ENCODE data around the gene SLC6A19. TPM values are rescaled to one million over a fixed set of nuclear protein-coding genes. Genes with fewer than 3 reads are reported as not detected.

SLC6A19 gene
- polyA plus RNA-seq, 1 of the 3 experiments (the other 2 are of a cell fraction) = not detected

DNA sequence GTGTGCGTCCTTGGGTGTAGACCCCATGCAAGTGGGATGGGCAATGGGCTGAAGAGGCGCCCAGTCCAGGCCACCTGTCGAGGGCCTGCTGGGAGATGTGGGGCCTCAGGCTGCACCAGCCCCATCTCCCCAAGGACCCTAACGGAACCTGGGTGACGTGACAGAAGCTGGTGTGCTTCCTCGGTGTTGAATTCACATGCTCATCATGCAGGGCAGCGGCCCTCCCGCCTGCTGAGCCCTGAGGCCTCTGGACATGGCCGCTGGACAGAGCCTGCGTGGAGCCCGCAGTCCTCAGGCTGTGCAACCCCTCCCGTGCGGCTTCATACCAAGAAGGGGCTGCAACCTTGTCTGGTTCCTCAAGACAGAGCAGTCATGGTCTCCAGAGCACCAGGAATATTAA is 66.7 kb downstream of the SLC6A19 start:
- H3K4me3 ChIP-seq (ENCODE audit: low read depth in 2 of 2, low read length in 1 of 2) = no peak overlapping the region
- H3F3A ChIP-seq (replicated peaks; ENCODE audit: insufficient read depth) = no peaks in the 10 kb centered on the region
- no peak overlapping the region for H3K27ac ChIP-seq (ENCODE audit: low read depth in 2 of 2, low read length in 1 of 2)
- TF ChIP-seq RCOR1 (IDR thresholded peaks at IDR 0.05; ENCODE audit: low read length) = no peak
- TF ChIP-seq MEF2A (IDR thresholded peaks at IDR 0.05; ENCODE audit: borderline replicate concordance, low read depth) = no peak
- no peak for TF ChIP-seq YY1 (IDR thresholded peaks at IDR 0.05; ENCODE audit: low read depth)
- no peak for TF ChIP-seq POLR2AphosphoS5 (IDR thresholded peaks at IDR 0.05; ENCODE audit: low read depth, low read length)
- TF ChIP-seq, protein P1, sequence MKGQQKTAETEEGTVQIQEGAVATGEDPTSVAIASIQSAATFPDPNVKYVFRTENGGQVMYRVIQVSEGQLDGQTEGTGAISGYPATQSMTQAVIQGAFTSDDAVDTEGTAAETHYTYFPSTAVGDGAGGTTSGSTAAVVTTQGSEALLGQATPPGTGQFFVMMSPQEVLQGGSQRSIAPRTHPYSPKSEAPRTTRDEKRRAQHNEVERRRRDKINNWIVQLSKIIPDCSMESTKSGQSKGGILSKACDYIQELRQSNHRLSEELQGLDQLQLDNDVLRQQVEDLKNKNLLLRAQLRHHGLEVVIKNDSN (IDR thresholded peaks at IDR 0.05; ENCODE audit: borderline replicate concordance, low read depth) = no peak
- TF ChIP-seq CHD2 (IDR thresholded peaks at IDR 0.05; ENCODE audit: low read length, partially characterized antibody) = no peak
- no peak for TF ChIP-seq NRF1 (IDR thresholded peaks at IDR 0.05; ENCODE audit: low read depth, low read length)
- TF ChIP-seq GABPA (IDR thresholded peaks at IDR 0.05; ENCODE audit: low read depth) = no peak
- no peak for TF ChIP-seq NFIC (IDR thresholded peaks at IDR 0.05; ENCODE audit: borderline replicate concordance)
- TF ChIP-seq GATA2 (CRISPR knock-in tag; IDR thresholded peaks at IDR 0.05) = no peak
- TF ChIP-seq FOSL2 (IDR thresholded peaks at IDR 0.05; ENCODE audit: borderline replicate concordance, low read depth) = no peak
- TF ChIP-seq, protein P2, sequence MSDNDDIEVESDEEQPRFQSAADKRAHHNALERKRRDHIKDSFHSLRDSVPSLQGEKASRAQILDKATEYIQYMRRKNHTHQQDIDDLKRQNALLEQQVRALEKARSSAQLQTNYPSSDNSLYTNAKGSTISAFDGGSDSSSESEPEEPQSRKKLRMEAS (IDR thresholded peaks at IDR 0.05; ENCODE audit: low read depth) = no peak
- no peaks in the 10 kb centered on the region for H3K79me2 ChIP-seq (ENCODE audit: insufficient read depth)
- no peak for DNase-seq
- H4K20me1 ChIP-seq (ENCODE audit: insufficient read depth) = no peaks in the 10 kb centered on the region
- no peak overlapping the region for H3K4me2 ChIP-seq
- no peaks in the 10 kb centered on the region for H3K4me1 ChIP-seq (ENCODE audit: control insufficient read depth in 1 of 2, insufficient read depth in 2 of 2, low read depth in 1 of 2, low read length in 1 of 2)
- H3K9me2 ChIP-seq = no peaks in the 10 kb centered on the region
- no peaks in the 10 kb centered on the region for H3K36me3 ChIP-seq (replicated peaks in 1 of 2; ENCODE audit: control insufficient read depth in 1 of 2, insufficient read depth in 2 of 2, low read length in 1 of 2)
- POLR2A ChIA-PET = no interaction called here
- H3K9me3 ChIP-seq = no peaks in the 10 kb centered on the region; the same call in 1 of the 2 replicates
- WGBS (ENCODE audit: low lambda C conversion rate) = 94% methylated on average over 3 of the region's 13 CpGs
- no peak overlapping the region for H2AFZ ChIP-seq (ENCODE audit: low read depth)
- H3K27me3 ChIP-seq (ENCODE audit: insufficient read depth) = no peaks in the 10 kb centered on the region; the same call in 1 of the 2 replicates
- H3K9ac ChIP-seq = no peak overlapping the region
- CTCF ChIA-PET = interaction anchor here (0.6 kb wide), 1 partner anchor 32 kb away, joined by 3 read pairs; no protein-coding TSS in a partner anchor

DNA sequence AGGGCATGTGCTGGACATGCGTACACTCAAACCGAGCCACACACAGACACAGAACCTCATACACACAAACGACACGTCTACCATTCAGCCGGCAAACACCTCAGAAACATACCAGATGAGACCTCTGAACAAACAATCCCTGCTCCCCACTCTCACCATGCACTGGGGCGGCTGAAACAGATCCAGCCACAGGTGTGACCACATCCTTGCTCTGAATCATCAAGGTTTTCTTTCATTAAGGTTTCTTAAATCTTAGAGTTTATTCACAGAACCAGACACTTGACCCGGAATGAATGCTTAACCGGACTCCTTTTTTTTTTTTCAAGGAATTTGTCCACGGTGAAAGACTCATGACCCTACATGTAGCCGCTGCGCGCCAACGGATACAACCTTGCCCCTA is 67.3 kb downstream of the SLC6A19 start:
- no peaks in the 10 kb centered on the region for H3F3A ChIP-seq (replicated peaks; ENCODE audit: insufficient read depth)
- no peak overlapping the region for H3K4me3 ChIP-seq (ENCODE audit: low read depth in 2 of 2, low read length in 1 of 2)
- no peak overlapping the region for H3K27ac ChIP-seq (ENCODE audit: low read depth in 2 of 2, low read length in 1 of 2)
- CTCF ChIA-PET = interaction anchor here (0.6 kb wide), 1 partner anchor 32 kb away, joined by 3 read pairs; no protein-coding TSS in a partner anchor
- H3K9ac ChIP-seq = no peak overlapping the region
- no peak overlapping the region for H2AFZ ChIP-seq (ENCODE audit: low read depth)
- no peaks in the 10 kb centered on the region for H3K9me3 ChIP-seq
- H3K9me2 ChIP-seq = no peaks in the 10 kb centered on the region
- no peaks in the 10 kb centered on the region; the same call in 1 of the 2 replicates for H3K27me3 ChIP-seq (ENCODE audit: insufficient read depth)
- TF ChIP-seq EP300 (IDR thresholded peaks at IDR 0.05; ENCODE audit: borderline replicate concordance in 1 of 2, low read depth in 1 of 2, low read length in 1 of 2) = no peak
- TF ChIP-seq GABPA (IDR thresholded peaks at IDR 0.05; ENCODE audit: low read depth) = no peak
- TF ChIP-seq ELF1 (IDR thresholded peaks at IDR 0.05) = no peak
- TF ChIP-seq, protein P3, sequence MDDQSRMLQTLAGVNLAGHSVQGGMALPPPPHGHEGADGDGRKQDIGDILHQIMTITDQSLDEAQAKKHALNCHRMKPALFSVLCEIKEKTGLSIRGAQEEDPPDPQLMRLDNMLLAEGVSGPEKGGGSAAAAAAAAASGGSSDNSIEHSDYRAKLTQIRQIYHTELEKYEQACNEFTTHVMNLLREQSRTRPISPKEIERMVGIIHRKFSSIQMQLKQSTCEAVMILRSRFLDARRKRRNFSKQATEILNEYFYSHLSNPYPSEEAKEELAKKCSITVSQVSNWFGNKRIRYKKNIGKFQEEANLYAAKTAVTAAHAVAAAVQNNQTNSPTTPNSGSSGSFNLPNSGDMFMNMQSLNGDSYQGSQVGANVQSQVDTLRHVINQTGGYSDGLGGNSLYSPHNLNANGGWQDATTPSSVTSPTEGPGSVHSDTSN (IDR thresholded peaks at IDR 0.05) = no peak
- TF ChIP-seq, protein P4, sequence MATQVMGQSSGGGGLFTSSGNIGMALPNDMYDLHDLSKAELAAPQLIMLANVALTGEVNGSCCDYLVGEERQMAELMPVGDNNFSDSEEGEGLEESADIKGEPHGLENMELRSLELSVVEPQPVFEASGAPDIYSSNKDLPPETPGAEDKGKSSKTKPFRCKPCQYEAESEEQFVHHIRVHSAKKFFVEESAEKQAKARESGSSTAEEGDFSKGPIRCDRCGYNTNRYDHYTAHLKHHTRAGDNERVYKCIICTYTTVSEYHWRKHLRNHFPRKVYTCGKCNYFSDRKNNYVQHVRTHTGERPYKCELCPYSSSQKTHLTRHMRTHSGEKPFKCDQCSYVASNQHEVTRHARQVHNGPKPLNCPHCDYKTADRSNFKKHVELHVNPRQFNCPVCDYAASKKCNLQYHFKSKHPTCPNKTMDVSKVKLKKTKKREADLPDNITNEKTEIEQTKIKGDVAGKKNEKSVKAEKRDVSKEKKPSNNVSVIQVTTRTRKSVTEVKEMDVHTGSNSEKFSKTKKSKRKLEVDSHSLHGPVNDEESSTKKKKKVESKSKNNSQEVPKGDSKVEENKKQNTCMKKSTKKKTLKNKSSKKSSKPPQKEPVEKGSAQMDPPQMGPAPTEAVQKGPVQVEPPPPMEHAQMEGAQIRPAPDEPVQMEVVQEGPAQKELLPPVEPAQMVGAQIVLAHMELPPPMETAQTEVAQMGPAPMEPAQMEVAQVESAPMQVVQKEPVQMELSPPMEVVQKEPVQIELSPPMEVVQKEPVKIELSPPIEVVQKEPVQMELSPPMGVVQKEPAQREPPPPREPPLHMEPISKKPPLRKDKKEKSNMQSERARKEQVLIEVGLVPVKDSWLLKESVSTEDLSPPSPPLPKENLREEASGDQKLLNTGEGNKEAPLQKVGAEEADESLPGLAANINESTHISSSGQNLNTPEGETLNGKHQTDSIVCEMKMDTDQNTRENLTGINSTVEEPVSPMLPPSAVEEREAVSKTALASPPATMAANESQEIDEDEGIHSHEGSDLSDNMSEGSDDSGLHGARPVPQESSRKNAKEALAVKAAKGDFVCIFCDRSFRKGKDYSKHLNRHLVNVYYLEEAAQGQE (IDR thresholded peaks at IDR 0.05; ENCODE audit: low read depth, low read length) = no peak
- TF ChIP-seq RXRA (IDR thresholded peaks at IDR 0.05; ENCODE audit: borderline replicate concordance, low read depth) = no peak
- TF ChIP-seq TAF1 (IDR thresholded peaks at IDR 0.05; ENCODE audit: borderline replicate concordance, low read depth, low read length) = no peak
- no peak for TF ChIP-seq CHD2 (IDR thresholded peaks at IDR 0.05; ENCODE audit: low read length, partially characterized antibody)
- TF ChIP-seq, protein P5, sequence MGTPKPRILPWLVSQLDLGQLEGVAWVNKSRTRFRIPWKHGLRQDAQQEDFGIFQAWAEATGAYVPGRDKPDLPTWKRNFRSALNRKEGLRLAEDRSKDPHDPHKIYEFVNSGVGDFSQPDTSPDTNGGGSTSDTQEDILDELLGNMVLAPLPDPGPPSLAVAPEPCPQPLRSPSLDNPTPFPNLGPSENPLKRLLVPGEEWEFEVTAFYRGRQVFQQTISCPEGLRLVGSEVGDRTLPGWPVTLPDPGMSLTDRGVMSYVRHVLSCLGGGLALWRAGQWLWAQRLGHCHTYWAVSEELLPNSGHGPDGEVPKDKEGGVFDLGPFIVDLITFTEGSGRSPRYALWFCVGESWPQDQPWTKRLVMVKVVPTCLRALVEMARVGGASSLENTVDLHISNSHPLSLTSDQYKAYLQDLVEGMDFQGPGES (IDR thresholded peaks at IDR 0.05; ENCODE audit: low read depth, low read length) = no peak
- no peak for TF ChIP-seq POLR2AphosphoS5 (IDR thresholded peaks at IDR 0.05; ENCODE audit: low read depth, low read length)
- no peak for TF ChIP-seq RAD21 (IDR thresholded peaks at IDR 0.05; ENCODE audit: low read length)
- TF ChIP-seq, protein P6, sequence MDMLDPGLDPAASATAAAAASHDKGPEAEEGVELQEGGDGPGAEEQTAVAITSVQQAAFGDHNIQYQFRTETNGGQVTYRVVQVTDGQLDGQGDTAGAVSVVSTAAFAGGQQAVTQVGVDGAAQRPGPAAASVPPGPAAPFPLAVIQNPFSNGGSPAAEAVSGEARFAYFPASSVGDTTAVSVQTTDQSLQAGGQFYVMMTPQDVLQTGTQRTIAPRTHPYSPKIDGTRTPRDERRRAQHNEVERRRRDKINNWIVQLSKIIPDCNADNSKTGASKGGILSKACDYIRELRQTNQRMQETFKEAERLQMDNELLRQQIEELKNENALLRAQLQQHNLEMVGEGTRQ (IDR thresholded peaks at IDR 0.05; ENCODE audit: borderline replicate concordance, low read depth, low read length) = no peak
- no peak for TF ChIP-seq FOSL2 (IDR thresholded peaks at IDR 0.05; ENCODE audit: borderline replicate concordance, low read depth)
- H3K4me2 ChIP-seq = no peak overlapping the region
- no peaks in the 10 kb centered on the region for H3K79me2 ChIP-seq (ENCODE audit: insufficient read depth)
- no peaks in the 10 kb centered on the region for H3K36me3 ChIP-seq (replicated peaks in 1 of 2; ENCODE audit: control insufficient read depth in 1 of 2, insufficient read depth in 2 of 2, low read length in 1 of 2)
- 52% methylated on average over 9 of the region's 13 CpGs for WGBS (ENCODE audit: low lambda C conversion rate)
- DNase-seq = no peak
- H3K4me1 ChIP-seq (ENCODE audit: control insufficient read depth in 1 of 2, insufficient read depth in 2 of 2, low read depth in 1 of 2, low read length in 1 of 2) = no peaks in the 10 kb centered on the region
- no peaks in the 10 kb centered on the region for H4K20me1 ChIP-seq (ENCODE audit: insufficient read depth)
- POLR2A ChIA-PET = no interaction called here

All from SK-N-SH (cell line).